GM18907 (cell line): Measurements from ENCODE around the gene ARHGEF18.
A peak's percentile ranks its signal among the peaks of the same experiment; 100 is the strongest.
"Not testable (repeated sequence)": the region's sequence is repeated elsewhere in the genome, so short reads cannot be mapped to it uniquely, and the experiment has no call there.

Experiments
- ATAC-seq: cut with Tn5 transposase; IDR thresholded peaks from one replicate; pipeline ENCODE4 v1.9.1; 2021; ENCODE audit warnings: mild to moderate bottlenecking, moderate library complexity; ENCODE audit not compliant: unreplicated experiment

ARHGEF18 gene

GRCh38 chr19:7346488-7346971 lies 2.2 kb upstream of the ARHGEF18 start:
- ATAC-seq = no peak

GRCh38 chr19:7346997-7347396 lies 1.7 kb upstream of the ARHGEF18 start:
- not testable (repeated sequence) for ATAC-seq

- peak; percentile 3 for ATAC-seq
Observed at GRCh38 chr19:7349231-7349591, 474 bp downstream of the ARHGEF18 start.

- no peak for ATAC-seq
Observed at GRCh38 chr19:7349961-7350711, 1.4 kb downstream of the ARHGEF18 start.

- no peak for ATAC-seq
Observed at GRCh38 chr19:7351861-7352260, 3.1 kb downstream of the ARHGEF18 start.

- ATAC-seq = no peak
Observed at GRCh38 chr19:7355151-7355820, 6.5 kb downstream of the ARHGEF18 start.

GRCh38 chr19:7355871-7356270 lies 7.1 kb downstream of the ARHGEF18 start:
- ATAC-seq = no peak

GRCh38 chr19:7356899-7357627 lies 8.3 kb downstream of the ARHGEF18 start:
- no peak for ATAC-seq

- ATAC-seq = no peak
Observed at GRCh38 chr19:7358102-7358597, 9.4 kb downstream of the ARHGEF18 start.

GRCh38 chr19:7360393-7360984 lies 11.8 kb downstream of the ARHGEF18 start:
- no peak for ATAC-seq

- ATAC-seq = no peak
Observed at GRCh38 chr19:7363225-7363624, 14.5 kb downstream of the ARHGEF18 start.

- no peak for ATAC-seq
Observed at GRCh38 chr19:7366701-7367420, 18.1 kb downstream of the ARHGEF18 start.

GRCh38 chr19:7368456-7368855 lies 19.7 kb downstream of the ARHGEF18 start:
- no peak for ATAC-seq

GRCh38 chr19:7368866-7369265 lies 20.1 kb downstream of the ARHGEF18 start:
- ATAC-seq = not testable (repeated sequence)

GRCh38 chr19:7370546-7370945 lies 21.8 kb downstream of the ARHGEF18 start:
- no peak for ATAC-seq

- no peak for ATAC-seq
Observed at GRCh38 chr19:7371001-7371400, 22.3 kb downstream of the ARHGEF18 start.

- ATAC-seq = no peak
Observed at GRCh38 chr19:7372810-7373209, 24.1 kb downstream of the ARHGEF18 start.

GRCh38 chr19:7373862-7374261 lies 25.1 kb downstream of the ARHGEF18 start:
- ATAC-seq = no peak

- no peak for ATAC-seq
Observed at GRCh38 chr19:7376151-7376852, 27.6 kb downstream of the ARHGEF18 start.

GRCh38 chr19:7377196-7377595 lies 28.5 kb downstream of the ARHGEF18 start:
- ATAC-seq = no peak
